Esophagus muscularis mucosa (tissue), 4 donors: ENCODE measurements around the gene OR2J2. TPM values are rescaled to one million over a fixed set of nuclear protein-coding genes. Genes with fewer than 3 reads are reported as not detected.
"Not testable (repeated sequence)": the region's sequence is repeated elsewhere in the genome, so short reads cannot be mapped to it uniquely, and the experiment has no call there.

Source experiments
- DNase-seq: peaks from one replicate; pipeline ENCODE4 v3.0.0-alpha.2; 2017; ENCODE audit errors: extremely low spot score
- H3K27ac ChIP-seq, 4 donors: fragments of 200-600 bp; sonication (generic); replicated peaks in 1 of 4; 1 replicate in 3 of 4; 2 replicates in 1 of 4; pipeline ENCODE4 v1.5.1; 2016 to 2019; ENCODE audit warnings: mild to moderate bottlenecking in 1 of 4
- H3K27me3 ChIP-seq, 4 donors: fragments of 200-600 bp; sonication (generic); one replicate each; pipeline versions ENCODE4 v1.5.1 to v1.6.0; 2016 to 2019
- H3K36me3 ChIP-seq, 4 donors: fragments of 200-600 bp; sonication (generic); one replicate each; pipeline ENCODE4 v1.5.1; 2016 to 2019
- H3K4me1 ChIP-seq, 4 donors: fragments of 200-600 bp; sonication (generic); one replicate each; pipeline ENCODE4 v1.5.1; 2016 to 2019
- H3K4me3 ChIP-seq, 4 donors: fragments of 200-600 bp; sonication (generic); 1 replicate in 2 of 4; 2 replicates in 2 of 4; pipeline ENCODE4 v1.5.1; 2016 to 2019; ENCODE audit warnings: mild to moderate bottlenecking in 4 of 4, moderate library complexity in 1 of 4
- H3K9me3 ChIP-seq, 4 donors: fragments of 200-600 bp; sonication (generic); 1 replicate in 3 of 4; 2 replicates in 1 of 4; pipeline ENCODE4 v1.5.1; 2016 to 2019
- EP300 ChIP-seq: sonication (generic); formaldehyde crosslinking; IDR thresholded peaks from one replicate; pipeline ENCODE4 v1.6.1; 2017; ENCODE audit warnings: antibody characterized with exemption
- POLR2A ChIP-seq: fragments of 450-650 bp; IDR thresholded peaks from one replicate; pipeline ENCODE4 v1.6.1; 2017; ENCODE audit warnings: antibody characterized with exemption, moderate library complexity, mild to moderate bottlenecking, low read depth
- POLR2AphosphoS5 ChIP-seq, 2 donors: sonication (generic); formaldehyde crosslinking; IDR thresholded peaks; one replicate each; pipeline ENCODE4 v1.6.1; 2017; ENCODE audit warnings: antibody characterized with exemption in 2 of 2
- WGBS: methylation state at CpG from one replicate; pipeline ENCODE4 v1.1.5; 2018; 5-methylcytosine and 5-hydroxymethylcytosine counted together
- intact Hi-C: fragments of 100-400 bp; cut with DNase I; formaldehyde crosslinking; loops from one replicate; pipeline ENCODE4 v1.15.1; 2023
- total RNA-seq, 4 donors: library from RNA; depleted of rRNA; stranded (reverse); fragments of >200 nt; gene quantifications; one replicate each; pipeline versions ENCODE4 v1.1.0 to v1.2.1, GENCODE V29; 2016
- TF ChIP-seq, protein P1 (sequence below), 3 experiments: fragments of 200-600 bp in 2 of 3; fragments of 450-650 bp in 1 of 3; sonication (generic) in 2 of 3; IDR thresholded peaks; one replicate each; pipeline ENCODE4 v1.5.1; 2017 to 2019; ENCODE audit warnings: antibody characterized with exemption in 3 of 3, mild to moderate bottlenecking in 2 of 3, moderate library complexity in 1 of 3

The OR2J2 gene
- total RNA-seq, 4 donors from 2014 or later: not detected

- intact Hi-C loops: no loop called here
Observed at GRCh38 chr6:29211488-29211887, 40.8 kb downstream of the OR2J2 start.

DNA sequence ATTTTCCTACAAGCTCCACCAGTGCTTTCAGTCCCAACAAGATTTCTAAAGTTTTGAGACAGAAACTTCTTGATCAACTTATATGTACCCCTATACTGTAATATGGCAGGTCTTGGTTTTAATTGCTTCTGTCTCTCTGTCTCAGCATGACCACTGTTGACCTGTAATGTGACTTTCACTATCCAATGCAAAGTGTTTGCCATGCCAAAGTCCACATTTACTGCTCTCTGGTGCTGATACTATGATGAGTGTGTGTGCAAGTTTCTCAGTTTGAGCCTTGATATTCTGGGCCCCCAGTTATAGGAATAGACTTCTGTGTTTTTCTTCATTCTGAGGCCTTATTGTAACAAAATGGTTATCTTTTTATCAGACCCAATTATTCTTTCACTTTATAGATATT is 45.8 kb downstream of the OR2J2 start:
- TF ChIP-seq EP300 (no peak), POLR2AphosphoS5 (IDR thresholded peaks at IDR 0.05) (no peak), POLR2A (no peak)
- TF ChIP-seq, protein P1, sequence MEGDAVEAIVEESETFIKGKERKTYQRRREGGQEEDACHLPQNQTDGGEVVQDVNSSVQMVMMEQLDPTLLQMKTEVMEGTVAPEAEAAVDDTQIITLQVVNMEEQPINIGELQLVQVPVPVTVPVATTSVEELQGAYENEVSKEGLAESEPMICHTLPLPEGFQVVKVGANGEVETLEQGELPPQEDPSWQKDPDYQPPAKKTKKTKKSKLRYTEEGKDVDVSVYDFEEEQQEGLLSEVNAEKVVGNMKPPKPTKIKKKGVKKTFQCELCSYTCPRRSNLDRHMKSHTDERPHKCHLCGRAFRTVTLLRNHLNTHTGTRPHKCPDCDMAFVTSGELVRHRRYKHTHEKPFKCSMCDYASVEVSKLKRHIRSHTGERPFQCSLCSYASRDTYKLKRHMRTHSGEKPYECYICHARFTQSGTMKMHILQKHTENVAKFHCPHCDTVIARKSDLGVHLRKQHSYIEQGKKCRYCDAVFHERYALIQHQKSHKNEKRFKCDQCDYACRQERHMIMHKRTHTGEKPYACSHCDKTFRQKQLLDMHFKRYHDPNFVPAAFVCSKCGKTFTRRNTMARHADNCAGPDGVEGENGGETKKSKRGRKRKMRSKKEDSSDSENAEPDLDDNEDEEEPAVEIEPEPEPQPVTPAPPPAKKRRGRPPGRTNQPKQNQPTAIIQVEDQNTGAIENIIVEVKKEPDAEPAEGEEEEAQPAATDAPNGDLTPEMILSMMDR (IDR thresholded peaks at IDR 0.05): no peak
- no peaks in the 10 kb centered on the region for H3K36me3 ChIP-seq
- H3K4me3 ChIP-seq: no peak overlapping the region
- intact Hi-C loops: no loop called here
- H3K4me1 ChIP-seq: no peaks in the 10 kb centered on the region
- H3K27ac ChIP-seq: no peak overlapping the region
- no peaks in the 10 kb centered on the region for H3K9me3 ChIP-seq
- DNase-seq: no peak
- no peaks in the 10 kb centered on the region for H3K27me3 ChIP-seq

More at GRCh38 chr6:29211488-29211887, 40.8 kb downstream of the OR2J2 start:
- TF ChIP-seq, protein P1 (IDR thresholded peaks at IDR 0.05): no peak
- TF ChIP-seq POLR2AphosphoS5 (IDR thresholded peaks at IDR 0.05) (no peak), EP300 (no peak), POLR2A (no peak)
- H3K27me3 ChIP-seq: peaks cover 0 to 4% (median 0%) of the 10 kb centered on the region in 4 donors
- H3K4me1 ChIP-seq: no peaks in the 10 kb centered on the region
- WGBS: 84% methylated on average over 2 of the region's 2 CpGs
- H3K4me3 ChIP-seq: no peak overlapping the region
- no peak overlapping the region for H3K27ac ChIP-seq
- no peaks in the 10 kb centered on the region for H3K36me3 ChIP-seq
- no peaks in the 10 kb centered on the region for H3K9me3 ChIP-seq
- DNase-seq: no peak

GRCh38 chr6:29217242-29217641 is 46.5 kb downstream of the OR2J2 start:
- intact Hi-C loops: not testable (repeated sequence)

DNA sequence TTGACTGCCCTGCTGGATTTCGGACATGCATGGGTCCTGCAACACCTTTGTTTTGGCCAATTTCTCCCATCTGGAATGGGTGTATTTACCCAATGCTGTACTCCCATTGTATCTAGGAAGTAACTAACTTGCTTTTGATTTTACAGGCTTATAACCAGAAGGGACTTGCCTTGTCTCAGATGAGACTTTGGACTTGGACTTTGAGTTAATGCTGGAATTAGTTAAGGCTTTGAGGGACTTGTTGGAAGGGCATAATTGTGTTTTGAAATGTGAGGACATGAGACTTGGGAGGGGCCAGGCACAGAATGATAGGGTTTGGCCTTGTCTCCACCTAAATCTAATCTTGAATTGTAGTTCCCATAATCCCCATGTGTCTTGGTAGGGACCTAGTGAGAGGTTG is 47.3 kb downstream of the OR2J2 start:
- H3K27me3 ChIP-seq, H3K36me3 ChIP-seq, H3K9me3 ChIP-seq, DNase-seq, H3K4me3 ChIP-seq, intact Hi-C loops, H3K27ac ChIP-seq, H3K4me1 ChIP-seq: not testable (repeated sequence)
- WGBS: 75% methylated on average over 1 of the region's 1 CpG

More at GRCh38 chr6:29217242-29217641, 46.5 kb downstream of the OR2J2 start:
- H3K27ac ChIP-seq, H3K27me3 ChIP-seq, DNase-seq, H3K4me3 ChIP-seq, H3K9me3 ChIP-seq, H3K4me1 ChIP-seq, H3K36me3 ChIP-seq: not testable (repeated sequence)
- WGBS: 64% methylated on average over 2 of the region's 2 CpGs

Other genes with a start within 250 kb of the OR2J2 start
- 10 to 100 TPM; 31.1 to 42.2 (median 36.0) TPM for gene TRIM27, start 246.9 kb upstream of the OR2J2 start, total RNA-seq
- gene ZNF311, start 165.6 kb upstream of the OR2J2 start, total RNA-seq: 1 to 10 TPM in 1 of 4 donors, under 1 TPM in 3; 0.17 to 1.7 (median 0.53) TPM
- gene OR2W1, start 125.7 kb upstream of the OR2J2 start, total RNA-seq: not detected
- not detected for gene OR2B3, start 83.6 kb upstream of the OR2J2 start, total RNA-seq
- not detected for gene OR2J1, start 71.4 kb upstream of the OR2J2 start, total RNA-seq
- gene OR2J3, start 62.8 kb upstream of the OR2J2 start, total RNA-seq: not detected
- gene OR14J1, start 130.8 kb downstream of the OR2J2 start, total RNA-seq: not detected
- gene OR5V1, start 198.0 kb downstream of the OR2J2 start, total RNA-seq: not detected
- not detected for gene OR12D3, start 204.4 kb downstream of the OR2J2 start, total RNA-seq
- not detected for gene OR12D2, start 224.7 kb downstream of the OR2J2 start, total RNA-seq
- gene OR12D1, start 244.0 kb downstream of the OR2J2 start, total RNA-seq: not detected